ENCODE results near the gene UBE2M. TPM values are rescaled to one million over a fixed set of nuclear protein-coding genes. Genes with fewer than 3 reads are reported as not detected.

The UBE2M gene
- polyA plus RNA-seq, 1 of the 3 experiments (the other 2 are of a cell fraction) = 135 TPM

DNA sequence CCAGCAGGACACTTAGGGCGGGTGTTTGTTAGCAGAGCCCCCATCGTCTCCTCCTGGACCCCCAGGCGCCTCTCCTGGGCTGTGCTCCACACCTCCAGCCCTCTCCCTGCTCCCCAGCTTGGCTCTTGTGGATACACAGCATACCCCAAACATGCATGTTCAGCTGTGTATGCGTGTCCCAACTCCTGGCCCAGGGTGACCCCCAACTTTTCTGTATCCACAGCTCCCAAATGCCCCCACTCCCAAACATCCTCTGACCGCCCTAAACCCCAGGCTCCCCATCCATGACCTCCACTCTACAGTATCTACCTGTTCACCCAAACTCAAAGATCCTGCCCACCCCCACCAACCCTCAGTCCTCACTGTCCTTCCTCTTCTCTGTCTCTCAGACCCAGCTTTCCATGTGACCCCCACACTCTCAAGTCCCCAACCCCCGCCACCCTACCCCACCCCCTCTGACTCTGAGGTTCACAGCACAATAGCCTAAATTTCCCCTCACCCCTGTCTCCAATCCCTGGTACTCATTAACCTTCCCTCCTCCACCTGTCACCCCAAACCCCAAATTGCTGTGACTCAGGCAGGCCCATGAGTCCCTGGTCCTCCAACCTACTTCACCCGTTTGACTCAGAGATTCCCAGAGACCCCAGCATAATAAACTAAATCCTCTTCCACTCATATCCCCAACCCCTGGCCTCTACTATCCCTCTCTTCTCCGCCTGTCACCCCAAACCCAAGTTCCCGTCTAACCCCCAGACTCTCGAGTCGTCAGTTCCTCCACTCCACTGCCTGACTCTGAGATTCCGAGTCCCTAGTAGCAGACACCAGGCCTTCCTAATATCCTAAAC is 968 bp downstream of the UBE2M start:
- Histone ChIP-seq H4K20me1 (ENCODE audit: insufficient read depth) (peaks cover 9% of the 10 kb centered on the region; the same call in 1 of the 2 replicates), H3K9me3 (no peaks in the 10 kb centered on the region), H2AFZ (ENCODE audit: low read depth) (no peak overlapping the region), H3K4me2 (peak overlapping the region; percentile 96), H3K4me1 (ENCODE audit: control insufficient read depth in 1 of 2, insufficient read depth in 2 of 2, low read depth in 1 of 2, low read length in 1 of 2) (peaks cover 24 to 63% of the 10 kb centered on the region in 2 experiments; a peak in 3 of 4 replicates), H3F3A (replicated peaks; ENCODE audit: insufficient read depth) (peaks cover 48% of the 10 kb centered on the region), H3K36me3 (replicated peaks in 1 of 2; ENCODE audit: control insufficient read depth in 1 of 2, insufficient read depth in 2 of 2, low read length in 1 of 2) (peaks cover 19 to 21% of the 10 kb centered on the region in 2 experiments), H3K79me2 (ENCODE audit: insufficient read depth) (peaks cover 50% of the 10 kb centered on the region), H3K27ac (ENCODE audit: low read depth in 2 of 2, low read length in 1 of 2) (peak overlapping the region; percentile 99 to 100), H3K9ac (peak overlapping the region; percentile 95), H3K9me2 (no peaks in the 10 kb centered on the region), H3K27me3 (ENCODE audit: insufficient read depth) (no peaks in the 10 kb centered on the region), H3K4me3 (ENCODE audit: low read depth in 2 of 2, low read length in 1 of 2) (peak overlapping the region; percentile 87 to 91)
- ChIA-PET POLR2A (interaction anchor here (2.2 to 5.7 kb wide), 3 partner anchors 13 to 38 kb away, joined by 15 to 35 read pairs (median 23); partner anchors contain the start of genes MZF1, TRIM28 and ZBTB45), CTCF (interaction anchor here (1.1 to 2.6 kb wide), 3 partner anchors 38 to 43 kb away, joined by 3 to 23 read pairs (median 3); partner anchors contain the start of gene ZBTB45)
- 20% methylated on average over 11 of the region's 12 CpGs for WGBS (ENCODE audit: low lambda C conversion rate)
- DNase-seq = no peak
- TF ChIP-seq FOXJ3 (CRISPR knock-in tag; IDR thresholded peaks at IDR 0.05) = no peak
- TF ChIP-seq, protein P1, sequence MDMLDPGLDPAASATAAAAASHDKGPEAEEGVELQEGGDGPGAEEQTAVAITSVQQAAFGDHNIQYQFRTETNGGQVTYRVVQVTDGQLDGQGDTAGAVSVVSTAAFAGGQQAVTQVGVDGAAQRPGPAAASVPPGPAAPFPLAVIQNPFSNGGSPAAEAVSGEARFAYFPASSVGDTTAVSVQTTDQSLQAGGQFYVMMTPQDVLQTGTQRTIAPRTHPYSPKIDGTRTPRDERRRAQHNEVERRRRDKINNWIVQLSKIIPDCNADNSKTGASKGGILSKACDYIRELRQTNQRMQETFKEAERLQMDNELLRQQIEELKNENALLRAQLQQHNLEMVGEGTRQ (IDR thresholded peaks at IDR 0.05; ENCODE audit: borderline replicate concordance, low read depth, low read length) = no peak
- TF ChIP-seq GATA2 (CRISPR knock-in tag; IDR thresholded peaks at IDR 0.05) = no peak
- TF ChIP-seq EP300 (IDR thresholded peaks at IDR 0.05; ENCODE audit: borderline replicate concordance in 1 of 2, low read depth in 1 of 2, low read length in 1 of 2) = no peak
- no peak for TF ChIP-seq GABPA (IDR thresholded peaks at IDR 0.05; ENCODE audit: low read depth)
- TF ChIP-seq, protein P2, sequence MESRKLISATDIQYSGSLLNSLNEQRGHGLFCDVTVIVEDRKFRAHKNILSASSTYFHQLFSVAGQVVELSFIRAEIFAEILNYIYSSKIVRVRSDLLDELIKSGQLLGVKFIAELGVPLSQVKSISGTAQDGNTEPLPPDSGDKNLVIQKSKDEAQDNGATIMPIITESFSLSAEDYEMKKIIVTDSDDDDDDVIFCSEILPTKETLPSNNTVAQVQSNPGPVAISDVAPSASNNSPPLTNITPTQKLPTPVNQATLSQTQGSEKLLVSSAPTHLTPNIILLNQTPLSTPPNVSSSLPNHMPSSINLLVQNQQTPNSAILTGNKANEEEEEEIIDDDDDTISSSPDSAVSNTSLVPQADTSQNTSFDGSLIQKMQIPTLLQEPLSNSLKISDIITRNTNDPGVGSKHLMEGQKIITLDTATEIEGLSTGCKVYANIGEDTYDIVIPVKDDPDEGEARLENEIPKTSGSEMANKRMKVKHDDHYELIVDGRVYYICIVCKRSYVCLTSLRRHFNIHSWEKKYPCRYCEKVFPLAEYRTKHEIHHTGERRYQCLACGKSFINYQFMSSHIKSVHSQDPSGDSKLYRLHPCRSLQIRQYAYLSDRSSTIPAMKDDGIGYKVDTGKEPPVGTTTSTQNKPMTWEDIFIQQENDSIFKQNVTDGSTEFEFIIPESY (IDR thresholded peaks at IDR 0.05; ENCODE audit: borderline replicate concordance, low read depth) = no peak
- no peak for TF ChIP-seq MEF2A (IDR thresholded peaks at IDR 0.05; ENCODE audit: borderline replicate concordance, low read depth)
- TF ChIP-seq TCF12 (IDR thresholded peaks at IDR 0.05) = no peak
- TF ChIP-seq SMC3 (IDR thresholded peaks at IDR 0.05; ENCODE audit: low read depth, low read length) = no peak
- no peak for TF ChIP-seq FOXM1 (IDR thresholded peaks at IDR 0.05; ENCODE audit: low read depth)
- TF ChIP-seq, protein P3, sequence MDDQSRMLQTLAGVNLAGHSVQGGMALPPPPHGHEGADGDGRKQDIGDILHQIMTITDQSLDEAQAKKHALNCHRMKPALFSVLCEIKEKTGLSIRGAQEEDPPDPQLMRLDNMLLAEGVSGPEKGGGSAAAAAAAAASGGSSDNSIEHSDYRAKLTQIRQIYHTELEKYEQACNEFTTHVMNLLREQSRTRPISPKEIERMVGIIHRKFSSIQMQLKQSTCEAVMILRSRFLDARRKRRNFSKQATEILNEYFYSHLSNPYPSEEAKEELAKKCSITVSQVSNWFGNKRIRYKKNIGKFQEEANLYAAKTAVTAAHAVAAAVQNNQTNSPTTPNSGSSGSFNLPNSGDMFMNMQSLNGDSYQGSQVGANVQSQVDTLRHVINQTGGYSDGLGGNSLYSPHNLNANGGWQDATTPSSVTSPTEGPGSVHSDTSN (IDR thresholded peaks at IDR 0.05) = no peak
- TF ChIP-seq TEAD4 (IDR thresholded peaks at IDR 0.05; ENCODE audit: borderline replicate concordance, insufficient read depth) = no peak
- TF ChIP-seq, protein P4, sequence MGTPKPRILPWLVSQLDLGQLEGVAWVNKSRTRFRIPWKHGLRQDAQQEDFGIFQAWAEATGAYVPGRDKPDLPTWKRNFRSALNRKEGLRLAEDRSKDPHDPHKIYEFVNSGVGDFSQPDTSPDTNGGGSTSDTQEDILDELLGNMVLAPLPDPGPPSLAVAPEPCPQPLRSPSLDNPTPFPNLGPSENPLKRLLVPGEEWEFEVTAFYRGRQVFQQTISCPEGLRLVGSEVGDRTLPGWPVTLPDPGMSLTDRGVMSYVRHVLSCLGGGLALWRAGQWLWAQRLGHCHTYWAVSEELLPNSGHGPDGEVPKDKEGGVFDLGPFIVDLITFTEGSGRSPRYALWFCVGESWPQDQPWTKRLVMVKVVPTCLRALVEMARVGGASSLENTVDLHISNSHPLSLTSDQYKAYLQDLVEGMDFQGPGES (IDR thresholded peaks at IDR 0.05; ENCODE audit: low read depth, low read length) = no peak
- no peak for TF ChIP-seq RCOR1 (IDR thresholded peaks at IDR 0.05; ENCODE audit: low read length)
- TF ChIP-seq SIN3A (IDR thresholded peaks at IDR 0.05; ENCODE audit: borderline replicate concordance, low read depth, low read length) = no peak
- TF ChIP-seq, protein P5, sequence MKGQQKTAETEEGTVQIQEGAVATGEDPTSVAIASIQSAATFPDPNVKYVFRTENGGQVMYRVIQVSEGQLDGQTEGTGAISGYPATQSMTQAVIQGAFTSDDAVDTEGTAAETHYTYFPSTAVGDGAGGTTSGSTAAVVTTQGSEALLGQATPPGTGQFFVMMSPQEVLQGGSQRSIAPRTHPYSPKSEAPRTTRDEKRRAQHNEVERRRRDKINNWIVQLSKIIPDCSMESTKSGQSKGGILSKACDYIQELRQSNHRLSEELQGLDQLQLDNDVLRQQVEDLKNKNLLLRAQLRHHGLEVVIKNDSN (IDR thresholded peaks at IDR 0.05; ENCODE audit: borderline replicate concordance, low read depth) = no peak
- TF ChIP-seq, protein P6, sequence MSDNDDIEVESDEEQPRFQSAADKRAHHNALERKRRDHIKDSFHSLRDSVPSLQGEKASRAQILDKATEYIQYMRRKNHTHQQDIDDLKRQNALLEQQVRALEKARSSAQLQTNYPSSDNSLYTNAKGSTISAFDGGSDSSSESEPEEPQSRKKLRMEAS (IDR thresholded peaks at IDR 0.05; ENCODE audit: low read depth) = no peak
- no peak for TF ChIP-seq CHD2 (IDR thresholded peaks at IDR 0.05; ENCODE audit: low read length, partially characterized antibody)
- no peak for TF ChIP-seq TAF1 (IDR thresholded peaks at IDR 0.05; ENCODE audit: borderline replicate concordance, low read depth, low read length)
